Measurements from ENCODE around the gene AGAP9.
"Not testable (repeated sequence)": the region's sequence is repeated elsewhere in the genome, so short reads cannot be mapped to it uniquely, and the experiment has no call there.

DNA sequence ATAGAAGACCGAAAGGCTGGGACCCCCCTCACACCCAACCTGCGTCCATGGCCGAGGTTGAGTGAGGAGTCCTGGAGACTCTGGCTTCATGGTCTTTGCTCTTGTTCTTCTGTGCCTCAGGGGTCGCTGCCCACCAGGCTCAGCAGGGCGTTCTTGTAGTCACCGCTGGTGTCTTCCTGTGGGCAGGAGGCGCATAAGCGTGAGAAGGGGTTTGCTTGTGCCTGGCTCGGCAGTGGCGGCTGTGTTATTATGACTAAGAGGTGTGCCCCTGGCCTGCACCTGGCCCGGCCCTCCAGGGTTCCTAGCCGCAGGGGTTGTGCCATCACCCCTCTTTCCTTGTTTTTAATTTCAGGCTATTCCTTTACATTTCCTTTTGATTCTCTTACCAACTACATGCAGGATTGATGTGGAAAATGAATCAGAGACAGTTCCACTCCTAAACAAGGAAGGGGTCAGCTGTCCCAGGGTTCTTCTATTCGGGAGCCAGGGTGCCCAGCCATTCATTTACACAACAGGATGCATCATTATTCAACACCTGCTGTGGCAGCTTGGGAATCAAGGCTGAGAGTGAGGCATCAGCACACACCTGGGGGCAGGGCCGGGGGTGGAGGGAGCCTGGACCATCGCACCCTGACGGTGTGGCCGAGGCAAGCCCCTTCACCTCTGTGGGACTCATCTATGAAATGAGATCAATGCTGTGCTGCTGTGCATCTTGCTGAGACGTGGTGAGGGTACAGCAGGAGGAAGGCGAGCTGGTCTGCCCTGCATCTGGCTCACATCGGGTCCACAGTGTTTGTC, 54.5 kb downstream of the AGAP9 start:
- TF ChIP-seq, protein P1, sequence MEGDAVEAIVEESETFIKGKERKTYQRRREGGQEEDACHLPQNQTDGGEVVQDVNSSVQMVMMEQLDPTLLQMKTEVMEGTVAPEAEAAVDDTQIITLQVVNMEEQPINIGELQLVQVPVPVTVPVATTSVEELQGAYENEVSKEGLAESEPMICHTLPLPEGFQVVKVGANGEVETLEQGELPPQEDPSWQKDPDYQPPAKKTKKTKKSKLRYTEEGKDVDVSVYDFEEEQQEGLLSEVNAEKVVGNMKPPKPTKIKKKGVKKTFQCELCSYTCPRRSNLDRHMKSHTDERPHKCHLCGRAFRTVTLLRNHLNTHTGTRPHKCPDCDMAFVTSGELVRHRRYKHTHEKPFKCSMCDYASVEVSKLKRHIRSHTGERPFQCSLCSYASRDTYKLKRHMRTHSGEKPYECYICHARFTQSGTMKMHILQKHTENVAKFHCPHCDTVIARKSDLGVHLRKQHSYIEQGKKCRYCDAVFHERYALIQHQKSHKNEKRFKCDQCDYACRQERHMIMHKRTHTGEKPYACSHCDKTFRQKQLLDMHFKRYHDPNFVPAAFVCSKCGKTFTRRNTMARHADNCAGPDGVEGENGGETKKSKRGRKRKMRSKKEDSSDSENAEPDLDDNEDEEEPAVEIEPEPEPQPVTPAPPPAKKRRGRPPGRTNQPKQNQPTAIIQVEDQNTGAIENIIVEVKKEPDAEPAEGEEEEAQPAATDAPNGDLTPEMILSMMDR (IDR thresholded peaks at IDR 0.05) = not testable (repeated sequence)
- not testable (repeated sequence) for TF ChIP-seq POLR2A (IDR thresholded peaks at IDR 0.05)

Measured in heart left ventricle (tissue), 13 donors.